Neuronal stem cell (in vitro differentiated cells): ENCODE measurements around the gene FGD2.

ENCODE experiments used
- DNase-seq: peaks from one replicate; pipeline ENCODE4 v3.0.0-alpha.2; 2013; ENCODE audit warnings: low spot score
- H2AFZ ChIP-seq: one replicate; pipeline ENCODE4 v1.6.1; 2013; ENCODE audit warnings: mild to moderate bottlenecking, low read length, inconsistent platforms
- H2AK5ac ChIP-seq: 2 replicates; pipeline ENCODE4 v1.6.1; 2013; ENCODE audit warnings: low read depth, mild to moderate bottlenecking, inconsistent platforms, low read length, moderate library complexity, mixed read lengths
- H2BK120ac ChIP-seq: 2 replicates; pipeline ENCODE4 v1.6.1; 2013; ENCODE audit warnings: low read depth, mild to moderate bottlenecking, inconsistent platforms, low read length, moderate library complexity, mixed read lengths
- H2BK12ac ChIP-seq: one replicate; pipeline ENCODE4 v1.6.1; 2013; ENCODE audit warnings: low read length, inconsistent platforms
- H2BK15ac ChIP-seq: 2 replicates; pipeline ENCODE4 v1.6.1; 2013; ENCODE audit warnings: mild to moderate bottlenecking, low read length, inconsistent platforms, mixed read lengths
- H2BK5ac ChIP-seq: one replicate; pipeline ENCODE4 v1.6.1; 2013; ENCODE audit warnings: inconsistent platforms, mild to moderate bottlenecking, low read length, moderate library complexity
- H3K14ac ChIP-seq: one replicate; pipeline ENCODE4 v1.6.1; 2013; ENCODE audit warnings: low read length, inconsistent platforms
- H3K18ac ChIP-seq: 2 replicates; pipeline ENCODE4 v1.6.1; 2013; ENCODE audit warnings: low read length, inconsistent platforms
- H3K23ac ChIP-seq: 2 replicates; pipeline ENCODE4 v1.6.1; 2013; ENCODE audit warnings: low read depth, mild to moderate bottlenecking, mixed read lengths, low read length, inconsistent platforms; ENCODE audit not compliant: poor library complexity
- H3K27ac ChIP-seq: replicated peaks from 3 replicates; pipeline ENCODE4 v1.5.1; 2013; ENCODE audit warnings: low read length, inconsistent platforms
- H3K27me3 ChIP-seq, 3 experiments: 2 replicates each; pipeline ENCODE4 v1.6.1; 2013; ENCODE audit warnings: low read length in 3 of 3, mild to moderate bottlenecking in 2 of 3, inconsistent platforms in 1 of 3, low read depth in 1 of 3, mixed read lengths in 1 of 3, moderate library complexity in 1 of 3; ENCODE audit not compliant: control insufficient read depth in 3 of 3, insufficient read depth in 3 of 3
- H3K36me3 ChIP-seq, 2 donors: replicated peaks in 1 of 2; 2 replicates each; pipeline ENCODE4 v1.6.1; 2013; ENCODE audit warnings: low read length in 2 of 2; ENCODE audit not compliant: control insufficient read depth in 2 of 2, insufficient read depth in 2 of 2
- H3K4ac ChIP-seq: 2 replicates; pipeline ENCODE4 v1.6.1; 2013; ENCODE audit warnings: inconsistent platforms, mild to moderate bottlenecking, low read length, moderate library complexity
- H3K4me1 ChIP-seq, 2 donors: 1 replicate in 1 of 2; 2 replicates in 1 of 2; pipeline ENCODE4 v1.6.1; 2013; ENCODE audit warnings: low read length in 2 of 2, low read depth in 1 of 2; ENCODE audit not compliant: control insufficient read depth in 2 of 2, insufficient read depth in 1 of 2
- H3K4me2 ChIP-seq: one replicate; pipeline ENCODE4 v1.6.1; 2013; ENCODE audit warnings: mild to moderate bottlenecking, low read length, inconsistent platforms; ENCODE audit not compliant: insufficient read depth, poor library complexity, severe bottlenecking
- H3K4me3 ChIP-seq, 2 donors: 2 replicates each; pipeline ENCODE4 v1.5.1; 2013; ENCODE audit warnings: low read length in 2 of 2, mild to moderate bottlenecking in 2 of 2, inconsistent platforms in 1 of 2, moderate library complexity in 1 of 2
- H3K79me1 ChIP-seq: one replicate; pipeline ENCODE4 v1.6.1; 2013; ENCODE audit warnings: low read depth, mild to moderate bottlenecking, inconsistent platforms, low read length, moderate library complexity
- H3K9ac ChIP-seq: one replicate; pipeline ENCODE4 v1.6.1; 2013; ENCODE audit warnings: mild to moderate bottlenecking, low read depth, low read length, inconsistent platforms; ENCODE audit not compliant: poor library complexity
- H3K9me3 ChIP-seq, 2 donors: replicated peaks in 1 of 2; 2 replicates each; pipeline versions ENCODE3 to v1.6.1; 2013; ENCODE audit warnings: low read length in 2 of 2, mild to moderate bottlenecking in 2 of 2, inconsistent platforms in 1 of 2, low read depth in 1 of 2, mixed read lengths in 1 of 2, moderate library complexity in 1 of 2; ENCODE audit not compliant: control insufficient read depth in 2 of 2, insufficient read depth in 1 of 2
- H4K8ac ChIP-seq: one replicate; pipeline ENCODE4 v1.6.1; 2013; ENCODE audit warnings: low read depth, mild to moderate bottlenecking, inconsistent platforms, low read length, moderate library complexity
- H4K91ac ChIP-seq: one replicate; pipeline ENCODE4 v1.6.1; 2013; ENCODE audit warnings: low read length, low read depth, mild to moderate bottlenecking, inconsistent platforms; ENCODE audit not compliant: poor library complexity
- WGBS, 2 donors: extraction: QIAGEN DNeasy Blood & Tissue Kit; methylation state at CpG; one replicate each; pipeline ENCODE4 v1.1.7; 2013; ENCODE audit warnings: missing lambda C conversion rate in 2 of 2, mixed read lengths in 1 of 2; ENCODE audit not compliant: insufficient read length in 2 of 2, insufficient replicate concordance in 1 of 2; ENCODE audit errors: extremely low coverage in 2 of 2; 5-methylcytosine and 5-hydroxymethylcytosine counted together

The FGD2 gene

GRCh38 chr6:37061157-37061804 lies 55.8 kb downstream of the FGD2 start:
- Histone ChIP-seq H2AK5ac (peak overlapping the region; percentile 15), H3K27ac (no peak overlapping the region), H3K23ac (peak overlapping the region; percentile 49), H3K4me2 (no peak overlapping the region), H3K9ac (no peak overlapping the region), H3K4ac (no peak overlapping the region), H2BK5ac (peak overlapping the region; percentile 69), H3K79me1 (no peaks in the 10 kb centered on the region), H3K36me3 (no peaks in the 10 kb centered on the region), H3K9me3 (no peaks in the 10 kb centered on the region), H4K91ac (no peak overlapping the region), H2BK120ac (peak overlapping the region; percentile 88), H2AFZ (peak overlapping the region; percentile 56), H3K4me3 (no peak overlapping the region), H3K27me3 (no peaks in the 10 kb centered on the region), H2BK12ac (peak overlapping the region; percentile 24), H3K4me1 (peaks cover 6 to 15% of the 10 kb centered on the region in 2 donors), H3K14ac (peak overlapping the region; percentile 25), H3K18ac (peak overlapping the region; percentile 92), H2BK15ac (peak overlapping the region; percentile 77), H4K8ac (no peak overlapping the region)
- WGBS, 2 donors = no CpG with 5 or more reads among the region's 11 CpGs
- no peak for DNase-seq

DNA sequence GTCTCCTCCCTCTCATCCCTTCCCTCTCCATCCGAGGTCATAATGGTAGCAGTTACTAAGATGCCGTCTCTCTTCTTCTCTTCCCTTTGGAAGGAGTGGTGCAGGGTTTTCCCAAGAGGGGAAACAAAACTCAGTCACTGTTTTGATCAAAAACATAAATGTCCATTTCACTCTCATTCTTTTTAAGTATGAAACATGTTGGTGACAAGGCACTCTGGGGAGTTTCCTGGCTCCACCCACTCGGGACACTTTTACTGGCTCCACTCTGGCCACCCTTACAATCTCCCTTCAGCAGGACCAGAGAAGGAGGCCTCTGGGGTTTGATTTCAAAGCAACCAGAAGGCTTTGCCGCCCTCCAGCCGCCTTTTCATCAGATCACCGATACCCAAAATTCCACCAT lies 57.0 kb downstream of the FGD2 start:
- no peaks in the 10 kb centered on the region for H3K9me3 ChIP-seq
- H3K18ac ChIP-seq = no peak overlapping the region
- H3K23ac ChIP-seq = no peak overlapping the region
- H4K8ac ChIP-seq = no peak overlapping the region
- no peaks in the 10 kb centered on the region for H3K79me1 ChIP-seq
- no peak overlapping the region for H3K4me3 ChIP-seq
- H3K4me1 ChIP-seq = peaks cover 6 to 15% of the 10 kb centered on the region in 2 donors
- H3K27me3 ChIP-seq = no peaks in the 10 kb centered on the region
- DNase-seq = no peak
- H3K36me3 ChIP-seq = no peaks in the 10 kb centered on the region
- H2BK12ac ChIP-seq = no peak overlapping the region
- H2AK5ac ChIP-seq = no peak overlapping the region
- H3K27ac ChIP-seq = no peak overlapping the region
- no CpG with 5 or more reads among the region's 6 CpGs for WGBS, 2 donors
- H2BK15ac ChIP-seq = no peak overlapping the region
- H3K9ac ChIP-seq = no peak overlapping the region
- H3K4me2 ChIP-seq = no peak overlapping the region
- no peak overlapping the region for H3K14ac ChIP-seq
- H4K91ac ChIP-seq = no peak overlapping the region
- no peak overlapping the region for H2BK120ac ChIP-seq
- H3K4ac ChIP-seq = no peak overlapping the region
- no peak overlapping the region for H2BK5ac ChIP-seq
- H2AFZ ChIP-seq = no peak overlapping the region

DNA sequence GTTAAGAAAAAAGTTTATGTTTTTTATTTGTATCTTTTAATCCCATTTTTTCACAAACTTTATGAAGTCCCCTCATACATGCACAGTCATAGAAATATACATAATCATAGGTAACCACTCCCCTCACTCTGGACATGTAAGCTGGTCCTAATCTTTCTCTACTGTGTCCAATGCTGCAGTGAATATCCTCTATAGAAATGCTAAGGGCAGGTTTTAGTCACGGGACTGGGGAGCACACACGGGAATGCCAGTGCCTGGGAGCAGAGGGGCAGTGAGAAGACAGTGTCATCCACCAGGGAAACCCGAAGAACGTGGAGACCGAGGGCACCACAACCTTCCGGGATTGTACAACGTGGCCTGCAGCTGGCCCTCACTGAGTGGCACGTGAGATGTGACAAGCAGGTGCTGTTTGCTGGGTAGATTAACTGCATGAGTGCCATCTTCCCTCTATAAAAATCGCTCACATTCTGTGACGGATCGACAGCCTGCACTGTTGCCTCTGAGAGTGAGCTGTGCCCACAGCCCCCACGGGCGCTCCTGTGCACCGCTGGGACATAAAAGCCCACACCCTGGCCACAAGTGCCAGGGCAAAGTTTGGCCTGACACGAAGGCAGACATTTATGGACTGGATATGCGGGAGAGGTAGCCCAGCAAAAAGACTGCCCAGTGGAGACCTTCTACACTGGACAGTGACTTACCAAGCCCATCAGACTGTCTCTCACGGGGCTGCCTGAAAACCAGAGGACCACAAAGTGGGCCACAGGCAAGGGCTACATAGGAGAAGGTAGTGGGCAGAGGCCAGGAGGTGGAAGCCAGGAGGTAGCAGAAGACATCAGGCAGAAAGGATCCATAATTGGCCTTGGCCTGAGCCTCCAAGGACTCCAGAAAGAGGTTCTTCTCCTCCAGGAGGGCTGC lies 63.2 kb downstream of the FGD2 start:
- H3K23ac ChIP-seq = peak overlapping the region; percentile 14
- H3K4me1 ChIP-seq = peaks cover 6 to 10% of the 10 kb centered on the region in 2 donors
- H3K36me3 ChIP-seq = no peaks in the 10 kb centered on the region
- H4K8ac ChIP-seq = no peak overlapping the region
- no peak overlapping the region for H2BK5ac ChIP-seq
- no peaks in the 10 kb centered on the region for H3K79me1 ChIP-seq
- H3K4ac ChIP-seq = no peak overlapping the region
- H2BK12ac ChIP-seq = no peak overlapping the region
- H3K9ac ChIP-seq = peak overlapping the region; percentile 70
- no peak overlapping the region for H2BK15ac ChIP-seq
- H4K91ac ChIP-seq = no peak overlapping the region
- H3K4me2 ChIP-seq = no peak overlapping the region
- WGBS, 2 donors = no CpG with 5 or more reads among the region's 17 CpGs
- H3K18ac ChIP-seq = no peak overlapping the region
- H3K14ac ChIP-seq = no peak overlapping the region
- peaks cover 0 to 7% of the 10 kb centered on the region in 2 donors for H3K9me3 ChIP-seq
- H3K27me3 ChIP-seq = no peaks in the 10 kb centered on the region
- no peak for DNase-seq
- no peak overlapping the region for H2AK5ac ChIP-seq
- H3K27ac ChIP-seq = no peak overlapping the region
- H3K4me3 ChIP-seq = peak overlapping the region in 1 of 2 donors; percentile 58
- peak overlapping the region; percentile 68 for H2AFZ ChIP-seq
- H2BK120ac ChIP-seq = no peak overlapping the region

GRCh38 chr6:37069639-37070038 lies 64.2 kb downstream of the FGD2 start:
- H2BK5ac ChIP-seq = no peak overlapping the region
- H2BK15ac ChIP-seq = no peak overlapping the region
- H3K9ac ChIP-seq = no peak overlapping the region
- H3K4ac ChIP-seq = no peak overlapping the region
- H4K91ac ChIP-seq = no peak overlapping the region
- no peaks in the 10 kb centered on the region for H3K36me3 ChIP-seq
- H3K23ac ChIP-seq = no peak overlapping the region
- no peaks in the 10 kb centered on the region for H3K27me3 ChIP-seq
- H2BK12ac ChIP-seq = no peak overlapping the region
- peaks cover 6 to 10% of the 10 kb centered on the region in 2 donors for H3K4me1 ChIP-seq
- H4K8ac ChIP-seq = no peak overlapping the region
- H3K14ac ChIP-seq = no peak overlapping the region
- no peak overlapping the region for H2AK5ac ChIP-seq
- H3K27ac ChIP-seq = no peak overlapping the region
- no peak overlapping the region for H3K4me3 ChIP-seq
- no CpG with 5 or more reads among the region's 5 CpGs for WGBS, 2 donors
- peaks cover 0 to 9% of the 10 kb centered on the region in 2 donors for H3K9me3 ChIP-seq
- H2BK120ac ChIP-seq = no peak overlapping the region
- H3K79me1 ChIP-seq = no peaks in the 10 kb centered on the region
- no peak overlapping the region for H2AFZ ChIP-seq
- H3K18ac ChIP-seq = no peak overlapping the region
- H3K4me2 ChIP-seq = no peak overlapping the region
- no peak for DNase-seq
